T-helper 1 cell treated with Interleukin-12 subunit alpha and Interleukin-12 subunit beta and Interleukin-4 antibody, amounts not matched to agents 30 ng/mL and 1 ng/mL, for 36 hours (primary cell): ENCODE measurements around the gene GLUL. TPM values are rescaled to one million over a fixed set of nuclear protein-coding genes. Genes with fewer than 3 reads are reported as not detected.

Source experiments
- intact Hi-C: fragments of 100-400 bp; cut with micrococcal nuclease; formaldehyde crosslinking; loops from one replicate; pipeline ENCODE4 v1.15.1; 2024
- total RNA-seq: library from RNA; stranded (reverse); gene quantifications from 2 replicates; pipeline ENCODE4 v1.2.3, GENCODE V29; 2022

The GLUL gene
- total RNA-seq, 1 donor from 2014 or later: 218 TPM

DNA sequence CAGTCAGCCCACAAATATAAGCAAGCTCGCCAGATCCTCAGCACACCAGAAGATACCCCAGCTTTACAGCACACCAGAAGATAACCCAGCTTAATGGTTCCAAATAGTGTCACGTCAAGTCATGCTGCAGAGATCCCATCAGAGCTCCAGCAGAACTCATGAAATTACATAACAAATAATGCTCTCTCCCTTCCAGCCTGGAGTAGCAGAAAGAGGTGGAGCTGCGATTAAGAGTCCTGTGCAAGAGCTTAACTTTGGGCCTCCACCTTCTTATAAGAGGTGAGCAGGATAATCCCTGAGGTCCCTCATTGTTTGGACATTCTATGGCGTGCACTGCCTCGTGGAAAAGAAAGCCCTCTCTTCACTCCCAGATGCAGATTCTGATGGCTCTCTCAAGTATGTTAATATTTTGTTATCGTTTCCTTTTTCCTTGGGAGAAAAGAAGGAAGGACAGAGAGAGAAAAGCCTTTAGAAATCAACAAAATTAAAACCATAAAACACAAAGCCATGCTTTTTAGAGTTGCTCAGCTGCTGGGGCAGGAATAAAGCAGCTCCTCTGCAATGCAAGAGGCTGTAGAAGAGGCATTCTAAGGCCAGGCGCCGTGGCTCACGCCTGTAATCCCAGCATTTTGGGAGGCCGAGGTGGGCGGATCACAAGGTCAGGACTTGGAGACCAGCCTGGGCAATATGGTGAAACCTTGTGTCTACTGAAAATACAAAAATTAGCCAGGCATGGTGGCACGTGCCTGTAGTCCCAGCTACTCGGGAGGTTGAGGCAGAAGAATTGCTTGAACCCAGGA is 59.1 kb downstream of the GLUL start:
- intact Hi-C loops: no loop called here

Other genes with a start within 250 kb of the GLUL start
- not detected in 2 replicates for gene TEDDM1, start 8.9 kb upstream of the GLUL start, total RNA-seq
- gene RGSL1, start 58.4 kb upstream of the GLUL start, total RNA-seq: not detected in 2 replicates
- 5.3 and 6.0 TPM in 2 replicates for gene RNASEL, start 197.5 kb upstream of the GLUL start, total RNA-seq
- 35.7 and 37.8 TPM in 2 replicates for gene RGS16, start 212.6 kb upstream of the GLUL start, total RNA-seq